Spleen (tissue), 11 donors: Measurements from ENCODE around the gene TGFA. TPM values are rescaled to one million over a fixed set of nuclear protein-coding genes. Genes with fewer than 3 reads are reported as not detected.

ENCODE experiments used
- DNase-seq: peaks from one replicate; pipeline ENCODE4 v3.0.0-alpha.2; 2020
- H3K27ac ChIP-seq, 8 donors: fragments of 200-600 bp; sonication (generic) in 7 of 8; 1 replicate in 4 of 8; 2 replicates in 4 of 8; pipeline versions ENCODE4 v1.5.0 to v1.8.0; 2016 to 2021; ENCODE audit warnings: inconsistent platforms in 4 of 8, mild to moderate bottlenecking in 4 of 8, moderate library complexity in 1 of 8
- H3K27me3 ChIP-seq, 7 donors: fragments of 200-600 bp; sonication (generic) in 6 of 7; replicated peaks in 1 of 7; 1 replicate in 4 of 7; 2 replicates in 3 of 7; pipeline versions ENCODE4 v1.5.0 to v1.8.0; 2016 to 2021; ENCODE audit warnings: inconsistent platforms in 3 of 7, mild to moderate bottlenecking in 1 of 7
- H3K36me3 ChIP-seq, 6 donors: fragments of 200-600 bp; sonication (generic) in 5 of 6; 1 replicate in 4 of 6; 2 replicates in 2 of 6; pipeline versions ENCODE4 v1.5.0 to v1.8.0; 2016 to 2021; ENCODE audit warnings: inconsistent platforms in 2 of 6
- H3K4me1 ChIP-seq, 6 donors: fragments of 200-600 bp; sonication (generic) in 5 of 6; 1 replicate in 3 of 6; 2 replicates in 3 of 6; pipeline versions ENCODE4 v1.5.0 to v1.8.0; 2016 to 2021; ENCODE audit warnings: inconsistent platforms in 3 of 6
- H3K4me3 ChIP-seq, 8 donors: fragments of 200-600 bp; sonication (generic) in 7 of 8; 1 replicate in 4 of 8; 2 replicates in 4 of 8; pipeline versions ENCODE4 v1.5.0 to v1.8.0; 2016 to 2021; ENCODE audit warnings: inconsistent platforms in 4 of 8, mild to moderate bottlenecking in 4 of 8, moderate library complexity in 2 of 8
- H3K9me3 ChIP-seq, 8 donors: fragments of 200-600 bp; sonication (generic) in 7 of 8; 1 replicate in 4 of 8; 2 replicates in 4 of 8; pipeline versions ENCODE4 v1.5.0 to v1.8.0; 2016 to 2021; ENCODE audit warnings: inconsistent platforms in 4 of 8
- POLR2A ChIP-seq, 3 donors: fragments of 450-650 bp; IDR thresholded peaks; one replicate each; pipeline ENCODE4 v1.5.1; 2017; ENCODE audit warnings: antibody characterized with exemption in 3 of 3, mild to moderate bottlenecking in 1 of 3
- POLR2AphosphoS5 ChIP-seq, 3 donors: sonication (generic); formaldehyde crosslinking; IDR thresholded peaks; one replicate each; pipeline ENCODE4 v1.5.1; 2017; ENCODE audit warnings: antibody characterized with exemption in 3 of 3
- WGBS, 5 donors: extraction: QIAGEN DNeasy Blood & Tissue Kit in 3 of 5; methylation state at CpG; one replicate each; pipeline versions ENCODE4 v1.1.5 to v1.1.7; 2013 to 2018; 5-methylcytosine and 5-hydroxymethylcytosine counted together
- intact Hi-C: fragments of 100-400 bp; cut with DNase I; formaldehyde crosslinking; loops from one replicate; pipeline ENCODE4 v1.15.0; 2023; ENCODE audit warnings: low total_unique reads
- polyA plus RNA-seq, 3 donors: library from polyadenylated mRNA; stranded (reverse); fragments of 200-250 nt; gene quantifications; one replicate each; pipeline ENCODE4 v1.2.1, GENCODE V29; 2013
- total RNA-seq, 7 donors: library from RNA; depleted of rRNA in 3 of 7; stranded (reverse); fragments of >200 nt in 3 of 7; fragmentation: NEBNext Ultra II Directional in 4 of 7; extraction: Animal tissue kit (Norgen Biotek cat#: 25700) in 4 of 7; gene quantifications; one replicate each; pipeline versions ENCODE4 v1.1.0 to v1.2.1, GENCODE V29; 2016 to 2021
- TF ChIP-seq, protein P1 (sequence below), 11 experiments: fragments of 200-600 bp in 7 of 11; fragments of 450-650 bp in 4 of 11; sonication (generic) in 4 of 11; IDR thresholded peaks in 8 of 11; conservative IDR thresholded peaks in 3 of 11; 1 replicate in 7 of 11; 2 replicates in 4 of 11; pipeline versions ENCODE4 v1.4.0 to v1.8.0; 2016 to 2021; ENCODE audit warnings: antibody characterized with exemption in 11 of 11, inconsistent platforms in 4 of 11, mild to moderate bottlenecking in 1 of 11
- donor health status: healthy with polysubstance abuse.
- donor health status: DM: no; HTN: no; CAD: no; lungs with moderate emphysema.
- donor health status: DM: no; HTN: no; CAD: no.
- donor health status: Bipolar disorder and iron deficiency.
- donor health status: healthy.
- donor health status: DM: no; HTN: no; CAD: no.
- donor health status: DM: yes; HTN: yes; CAD: no.

The TGFA gene
- total and polyA plus RNA-seq, 10 donors, result 1.3 to 27.5 (median 13.2) TPM

DNA sequence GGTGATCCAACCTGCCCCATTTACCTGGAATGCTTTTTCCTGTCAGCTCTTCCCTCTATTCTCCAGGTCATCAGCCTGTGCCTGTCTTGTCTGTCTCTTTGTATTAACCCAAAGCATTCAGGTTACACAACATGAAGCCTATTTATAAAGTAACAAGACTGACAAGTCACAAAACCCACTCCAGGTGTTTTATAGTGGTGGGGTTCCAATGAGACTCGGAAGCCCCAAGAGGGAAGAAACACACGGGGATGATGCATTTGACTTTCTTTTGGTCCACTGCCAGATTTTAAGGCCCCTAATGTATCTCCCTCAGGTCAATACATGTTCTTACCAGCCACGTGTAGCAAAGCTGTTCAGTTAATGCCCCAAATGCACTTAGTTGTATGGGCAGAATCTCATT, 27.5 kb downstream of the TGFA start:
- H3K4me1 ChIP-seq, result peaks cover 0 to 41% (median 15%) of the 10 kb centered on the region in 6 donors
- peak overlapping the region in 2 of 8 donors; percentile 89 for H3K27ac ChIP-seq
- TF ChIP-seq POLR2AphosphoS5 (IDR thresholded peaks at IDR 0.05) (no peak), POLR2A (IDR thresholded peaks at IDR 0.05) (no peak)
- TF ChIP-seq, protein P1, sequence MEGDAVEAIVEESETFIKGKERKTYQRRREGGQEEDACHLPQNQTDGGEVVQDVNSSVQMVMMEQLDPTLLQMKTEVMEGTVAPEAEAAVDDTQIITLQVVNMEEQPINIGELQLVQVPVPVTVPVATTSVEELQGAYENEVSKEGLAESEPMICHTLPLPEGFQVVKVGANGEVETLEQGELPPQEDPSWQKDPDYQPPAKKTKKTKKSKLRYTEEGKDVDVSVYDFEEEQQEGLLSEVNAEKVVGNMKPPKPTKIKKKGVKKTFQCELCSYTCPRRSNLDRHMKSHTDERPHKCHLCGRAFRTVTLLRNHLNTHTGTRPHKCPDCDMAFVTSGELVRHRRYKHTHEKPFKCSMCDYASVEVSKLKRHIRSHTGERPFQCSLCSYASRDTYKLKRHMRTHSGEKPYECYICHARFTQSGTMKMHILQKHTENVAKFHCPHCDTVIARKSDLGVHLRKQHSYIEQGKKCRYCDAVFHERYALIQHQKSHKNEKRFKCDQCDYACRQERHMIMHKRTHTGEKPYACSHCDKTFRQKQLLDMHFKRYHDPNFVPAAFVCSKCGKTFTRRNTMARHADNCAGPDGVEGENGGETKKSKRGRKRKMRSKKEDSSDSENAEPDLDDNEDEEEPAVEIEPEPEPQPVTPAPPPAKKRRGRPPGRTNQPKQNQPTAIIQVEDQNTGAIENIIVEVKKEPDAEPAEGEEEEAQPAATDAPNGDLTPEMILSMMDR (IDR thresholded peaks at IDR 0.05 in 8 of 11, conservative IDR thresholded peaks at IDR 0.05 in 3 of 11), result no peak
- no peaks in the 10 kb centered on the region for H3K27me3 ChIP-seq
- peaks cover 0 to 2% (median 0%) of the 10 kb centered on the region in 8 donors for H3K9me3 ChIP-seq
- no peaks in the 10 kb centered on the region for H3K36me3 ChIP-seq
- H3K4me3 ChIP-seq, result no peak overlapping the region
- intact Hi-C loops, result no loop called here
- DNase-seq, result no peak
- 66 to 79% (median 77%) methylated on average over 3 of the region's 3 CpGs for WGBS, 5 donors

DNA sequence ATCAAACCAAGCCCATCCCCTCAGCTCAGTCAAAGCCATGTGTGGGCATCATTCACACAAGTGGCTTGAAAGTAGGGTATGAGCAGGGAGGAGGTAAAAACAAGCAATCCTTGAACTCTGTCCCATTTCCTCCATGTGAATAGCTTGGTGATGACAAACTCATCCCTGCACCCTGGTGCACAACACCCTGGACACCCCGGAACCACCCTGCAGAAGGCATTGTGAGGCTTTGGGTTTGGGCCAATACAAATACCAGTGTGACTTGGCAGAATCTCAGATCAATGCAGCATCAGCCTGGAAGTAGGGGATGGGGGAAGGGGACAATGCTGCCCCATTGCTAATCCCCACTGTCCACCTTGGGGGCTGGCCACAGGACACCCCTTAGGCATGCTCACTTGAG, 28.6 kb downstream of the TGFA start:
- no peak for DNase-seq
- no peaks in the 10 kb centered on the region for H3K9me3 ChIP-seq
- peaks cover 0 to 41% (median 15%) of the 10 kb centered on the region in 6 donors for H3K4me1 ChIP-seq
- peak overlapping the region in 7 of 8 donors; percentile 76 to 90 (median 89) for H3K27ac ChIP-seq
- intact Hi-C loops, result no loop called here
- WGBS, 5 donors, result 78 to 94% (median 82%) methylated on average over 1 of the region's 1 CpG
- no peaks in the 10 kb centered on the region for H3K36me3 ChIP-seq
- H3K4me3 ChIP-seq, result peak overlapping the region in 1 of 8 donors; percentile 21
- TF ChIP-seq, protein P1 (IDR thresholded peaks at IDR 0.05 in 8 of 11, conservative IDR thresholded peaks at IDR 0.05 in 3 of 11), result no peak
- TF ChIP-seq POLR2A (IDR thresholded peaks at IDR 0.05) (no peak), POLR2AphosphoS5 (IDR thresholded peaks at IDR 0.05) (no peak)
- no peaks in the 10 kb centered on the region for H3K27me3 ChIP-seq

DNA sequence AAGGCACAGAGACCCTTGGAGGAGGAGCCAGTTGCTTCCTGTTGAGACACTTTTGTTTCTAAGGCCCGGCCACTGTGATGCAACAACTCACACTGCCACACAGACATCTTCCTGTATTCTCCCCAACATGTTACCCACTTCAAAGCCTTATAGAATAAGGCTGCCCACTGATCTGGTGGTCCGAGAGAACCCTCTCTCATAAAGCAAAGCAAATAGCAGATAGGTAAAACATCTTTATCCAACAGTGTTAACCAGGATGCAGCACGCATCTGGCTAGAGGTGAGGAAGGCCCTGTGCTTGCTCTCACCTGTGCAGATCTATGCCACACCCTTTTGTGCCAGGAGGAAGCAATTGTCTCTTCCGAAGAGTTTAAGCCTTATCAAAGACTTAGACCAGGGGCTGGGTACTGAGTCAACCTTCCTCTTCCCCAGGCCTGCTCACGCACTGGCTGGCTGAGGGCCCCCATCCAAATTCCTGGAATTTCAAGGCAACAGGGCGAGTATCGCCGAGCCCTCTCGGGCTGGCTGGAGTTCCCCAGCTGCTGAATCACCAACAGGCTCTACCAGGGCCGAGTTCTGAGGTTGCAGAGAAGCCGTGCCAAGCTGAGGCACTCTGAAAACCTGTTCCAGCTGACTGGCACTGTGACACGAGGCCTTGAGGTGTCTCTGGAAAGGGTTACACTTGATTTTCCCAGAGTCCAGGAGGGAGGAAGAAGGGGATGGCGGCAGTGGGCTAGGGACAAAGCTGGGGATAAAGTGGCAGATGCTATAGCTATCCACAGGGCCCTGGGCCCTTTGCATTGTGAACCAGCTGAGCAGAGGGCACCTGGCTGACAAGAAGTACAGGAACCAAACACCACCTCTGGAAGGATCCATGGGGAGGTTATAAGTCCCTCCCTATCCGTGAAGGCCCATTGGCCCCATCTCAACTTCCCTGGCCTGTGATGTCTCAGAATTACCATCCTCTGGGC, 29.3 kb downstream of the TGFA start:
- DNase-seq, result no peak
- peak overlapping the region in 1 of 8 donors; percentile 21 for H3K4me3 ChIP-seq
- H3K9me3 ChIP-seq, result no peaks in the 10 kb centered on the region
- WGBS, 5 donors, result 35 to 56% (median 42%) methylated on average over 14 of the region's 14 CpGs
- no peaks in the 10 kb centered on the region for H3K27me3 ChIP-seq
- TF ChIP-seq, protein P1 (IDR thresholded peaks at IDR 0.05 in 8 of 11, conservative IDR thresholded peaks at IDR 0.05 in 3 of 11), result no peak
- peak in 1 of 3 donors; percentile 62 for TF ChIP-seq POLR2AphosphoS5 (IDR thresholded peaks at IDR 0.05)
- intact Hi-C loops, result no loop called here
- peak overlapping the region; percentile 13 to 90 (median 84) for H3K27ac ChIP-seq
- H3K4me1 ChIP-seq, result peaks cover 0 to 41% (median 15%) of the 10 kb centered on the region in 6 donors
- no peaks in the 10 kb centered on the region for H3K36me3 ChIP-seq

DNA sequence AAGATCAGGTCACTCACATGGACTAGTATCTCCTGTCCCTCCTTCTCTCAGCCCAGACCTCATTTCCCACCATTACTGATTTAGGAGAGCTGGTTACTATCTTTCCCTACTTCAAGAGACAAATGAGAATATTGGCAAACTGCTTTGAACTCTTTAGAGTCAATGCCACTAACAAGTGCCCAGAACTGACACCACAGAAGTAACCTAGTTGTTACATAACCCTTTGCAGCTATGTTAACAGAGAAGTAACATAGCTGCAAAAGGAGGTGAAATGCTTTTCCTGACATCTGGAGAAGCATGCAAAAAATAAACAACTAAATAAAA, 30.0 kb downstream of the TGFA start:
- Histone ChIP-seq H3K4me1 (peaks cover 0 to 41% (median 15%) of the 10 kb centered on the region in 6 donors), H3K36me3 (no peaks in the 10 kb centered on the region), H3K4me3 (peak overlapping the region in 1 of 8 donors; percentile 21), H3K27ac (peak overlapping the region; percentile 35 to 90 (median 84)), H3K9me3 (no peaks in the 10 kb centered on the region), H3K27me3 (no peaks in the 10 kb centered on the region)
- DNase-seq, result no peak
- TF ChIP-seq, protein P1 (IDR thresholded peaks at IDR 0.05 in 8 of 11, conservative IDR thresholded peaks at IDR 0.05 in 3 of 11), result no peak
- TF ChIP-seq POLR2AphosphoS5 (IDR thresholded peaks at IDR 0.05) (no peak), POLR2A (IDR thresholded peaks at IDR 0.05) (no peak)
- intact Hi-C loops, result no loop called here
